Neural crest cell (in vitro differentiated cells): ENCODE measurements around the gene TOR1A. TPM values are rescaled to one million over a fixed set of nuclear protein-coding genes. Genes with fewer than 3 reads are reported as not detected.

Experiments used
- DNase-seq: peaks from one replicate; pipeline ENCODE4 v3.0.0; 2021; ENCODE audit warnings: low read depth, mixed read lengths, low spot score
- H3K27ac Mint-ChIP-seq: one replicate; pipeline ENCODE4 v1.8.0; 2021; ENCODE audit warnings: mild to moderate bottlenecking, mixed read lengths; ENCODE audit not compliant: unreplicated experiment
- H3K27me3 Mint-ChIP-seq: 2 replicates; pipeline ENCODE4 v1.8.0; 2021; ENCODE audit warnings: low read depth, mild to moderate bottlenecking, mixed read lengths
- H3K36me3 Mint-ChIP-seq: 2 replicates; pipeline ENCODE4 v1.8.0; 2021; ENCODE audit warnings: low read depth, mild to moderate bottlenecking, mixed read lengths
- H3K4me1 Mint-ChIP-seq: 2 replicates; pipeline ENCODE4 v1.8.0; 2021; ENCODE audit warnings: mixed read lengths
- H3K4me3 Mint-ChIP-seq: one replicate; pipeline ENCODE4 v1.8.0; 2021; ENCODE audit warnings: mild to moderate bottlenecking, mixed read lengths
- H3K9me3 Mint-ChIP-seq: 2 replicates; pipeline ENCODE4 v1.8.0; 2021; ENCODE audit warnings: mixed read lengths
- CTCF ChIP-seq: fragments of 200-600 bp; sonication (generic); conservative IDR thresholded peaks from 2 replicates; pipeline ENCODE4 v1.5.0; 2021; ENCODE audit warnings: antibody characterized with exemption, mild to moderate bottlenecking
- total RNA-seq: library from RNA; stranded (reverse); gene quantifications from 2 replicates; pipeline ENCODE4 v1.2.1, GENCODE V29; 2021

TOR1A gene
- total RNA-seq, 1 donor from 2014 or later: 40.5 TPM

GRCh38 chr9:129857207-129857606, 33.3 kb upstream of the TOR1A start:
- Mint-ChIP-seq H3K9me3 (no peaks in the 10 kb centered on the region), H3K4me1 (no peaks in the 10 kb centered on the region), H3K27ac (no peak overlapping the region), H3K27me3 (no peaks in the 10 kb centered on the region), H3K4me3 (no peak overlapping the region), H3K36me3 (peaks cover 7% of the 10 kb centered on the region)
- no peak for TF ChIP-seq CTCF
- no peak for DNase-seq

DNA sequence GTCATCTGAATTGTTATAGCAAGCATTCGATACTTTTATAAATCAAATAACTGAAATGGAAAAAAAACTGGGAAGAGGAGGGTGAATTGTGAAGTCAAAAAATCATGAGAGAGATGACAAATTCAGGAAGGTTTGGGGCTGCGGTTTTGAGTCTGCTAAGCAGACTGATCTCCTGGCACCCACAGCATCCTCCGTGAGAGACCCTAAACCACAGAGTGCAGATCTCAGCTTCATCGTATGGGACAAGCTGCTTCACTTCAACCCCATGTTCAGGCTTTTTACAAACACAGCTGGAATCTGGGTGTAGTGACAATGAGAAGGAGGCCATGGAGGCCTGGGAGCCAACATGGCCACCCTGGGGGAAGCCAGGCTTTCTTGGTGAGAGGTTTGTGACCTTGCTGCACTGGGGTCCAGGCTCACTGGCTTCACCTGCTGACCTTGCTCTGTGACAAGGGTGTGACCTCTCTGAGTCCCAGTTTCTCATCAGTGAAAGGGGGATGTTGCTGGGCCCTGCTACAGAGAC, 30.7 kb upstream of the TOR1A start:
- Mint-ChIP-seq H3K36me3 (peaks cover 4% of the 10 kb centered on the region), H3K9me3 (no peaks in the 10 kb centered on the region), H3K27me3 (no peaks in the 10 kb centered on the region), H3K27ac (no peak overlapping the region), H3K4me1 (no peaks in the 10 kb centered on the region), H3K4me3 (no peak overlapping the region)
- TF ChIP-seq CTCF: no peak
- no peak for DNase-seq

DNA sequence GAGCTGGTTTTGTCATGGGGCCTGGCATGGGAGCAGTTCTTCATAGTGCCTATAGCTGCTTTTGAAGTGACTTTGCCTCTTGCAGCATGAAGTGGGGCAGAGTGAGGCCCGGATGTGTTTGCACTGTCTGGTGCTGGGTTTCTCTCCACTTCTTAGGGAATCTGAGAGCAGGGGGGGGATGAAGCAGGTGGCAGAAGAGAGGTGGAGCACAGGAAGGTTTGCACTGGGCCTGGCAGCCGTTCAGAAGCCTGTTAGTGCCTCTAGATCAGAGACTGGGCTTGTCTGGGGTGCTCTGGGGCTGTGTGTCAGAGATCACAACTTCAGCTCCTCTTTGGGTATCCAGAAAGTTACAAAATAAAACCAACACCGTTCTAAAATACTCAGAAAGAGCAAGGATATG, 29.7 kb upstream of the TOR1A start:
- Mint-ChIP-seq H3K9me3 (no peaks in the 10 kb centered on the region), H3K4me1 (no peaks in the 10 kb centered on the region), H3K27me3 (no peaks in the 10 kb centered on the region), H3K36me3 (peaks cover 4% of the 10 kb centered on the region), H3K4me3 (no peak overlapping the region), H3K27ac (no peak overlapping the region)
- no peak for TF ChIP-seq CTCF
- no peak for DNase-seq

DNA sequence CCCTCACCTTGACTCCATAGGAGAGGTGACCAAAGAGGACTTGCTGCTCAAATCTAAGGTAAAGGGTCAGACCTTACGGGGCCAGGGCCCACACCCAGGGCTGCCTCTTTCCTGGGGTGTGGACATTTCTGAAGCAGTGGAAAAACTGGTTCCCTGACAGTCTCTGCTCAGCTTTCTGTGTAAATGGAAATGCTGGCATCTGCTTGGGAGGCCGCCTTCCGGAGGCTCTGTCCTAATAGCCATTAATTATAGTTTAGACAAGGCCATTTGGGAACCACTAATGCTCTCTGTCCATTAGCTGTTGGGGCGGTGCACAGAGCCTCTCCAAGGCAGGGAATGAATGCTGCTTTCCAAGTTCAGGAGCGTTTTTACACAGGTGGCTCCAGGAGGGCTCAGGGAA, 28.6 kb upstream of the TOR1A start:
- no peak for DNase-seq
- Mint-ChIP-seq H3K27ac (no peak overlapping the region), H3K27me3 (no peaks in the 10 kb centered on the region), H3K4me3 (no peak overlapping the region), H3K4me1 (no peaks in the 10 kb centered on the region), H3K36me3 (peaks cover 4% of the 10 kb centered on the region), H3K9me3 (no peaks in the 10 kb centered on the region)
- no peak for TF ChIP-seq CTCF

DNA sequence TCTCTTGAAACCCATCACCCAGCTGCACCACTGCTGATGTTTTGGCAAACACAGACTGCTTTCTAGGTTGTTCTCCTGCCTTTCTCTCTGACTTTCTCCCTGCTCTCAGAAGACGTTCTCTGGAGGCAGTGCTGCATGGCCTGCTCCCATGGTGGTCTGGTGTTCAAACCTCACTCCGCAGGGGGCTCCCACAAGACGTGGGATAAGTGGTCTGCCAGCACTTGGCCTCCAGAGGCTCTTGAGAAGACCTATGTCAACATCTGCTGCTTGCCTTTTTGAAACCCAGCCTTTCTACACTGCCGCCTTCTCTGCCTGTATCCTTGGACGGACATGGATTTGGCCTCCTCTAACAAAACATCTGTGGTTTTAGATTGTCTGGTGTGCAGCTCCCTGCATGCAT, 27.9 kb upstream of the TOR1A start:
- H3K27me3 Mint-ChIP-seq: no peaks in the 10 kb centered on the region
- no peak overlapping the region for H3K27ac Mint-ChIP-seq
- H3K9me3 Mint-ChIP-seq: no peaks in the 10 kb centered on the region
- no peaks in the 10 kb centered on the region for H3K4me1 Mint-ChIP-seq
- no peak for DNase-seq
- H3K36me3 Mint-ChIP-seq: peaks cover 4% of the 10 kb centered on the region
- no peak for TF ChIP-seq CTCF
- no peak overlapping the region for H3K4me3 Mint-ChIP-seq
